HG03025 (cell line): ENCODE data around the gene NEK11.

Experiments used
- ATAC-seq: cut with Tn5 transposase; IDR thresholded peaks from one replicate; pipeline ENCODE4 v1.9.1; 2021; ENCODE audit warnings: mild to moderate bottlenecking, moderate library complexity; ENCODE audit not compliant: unreplicated experiment, low FRiP score

NEK11 gene

DNA sequence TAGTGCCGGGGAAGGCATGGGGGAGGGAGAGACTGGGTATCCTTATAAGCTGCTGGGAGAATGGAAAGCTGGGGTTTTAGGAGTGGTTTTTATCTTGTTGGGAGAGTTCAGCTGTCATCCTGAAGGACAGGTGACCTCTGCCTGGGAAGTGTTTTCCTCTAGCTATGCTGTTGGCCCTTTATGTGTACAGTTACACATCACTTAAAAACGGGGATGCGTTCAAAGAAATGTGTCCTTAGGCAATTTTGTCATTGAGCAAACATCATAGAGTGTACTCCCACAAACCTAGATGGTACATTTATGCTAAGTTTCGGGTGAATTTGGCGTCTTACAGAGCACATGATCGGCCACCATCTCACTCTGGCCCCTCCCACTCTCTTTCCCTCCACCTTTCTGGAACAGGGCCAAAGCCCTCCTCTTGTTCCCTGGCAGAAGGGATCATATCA, 190.6 kb downstream of the NEK11 start:
- no peak for ATAC-seq

DNA sequence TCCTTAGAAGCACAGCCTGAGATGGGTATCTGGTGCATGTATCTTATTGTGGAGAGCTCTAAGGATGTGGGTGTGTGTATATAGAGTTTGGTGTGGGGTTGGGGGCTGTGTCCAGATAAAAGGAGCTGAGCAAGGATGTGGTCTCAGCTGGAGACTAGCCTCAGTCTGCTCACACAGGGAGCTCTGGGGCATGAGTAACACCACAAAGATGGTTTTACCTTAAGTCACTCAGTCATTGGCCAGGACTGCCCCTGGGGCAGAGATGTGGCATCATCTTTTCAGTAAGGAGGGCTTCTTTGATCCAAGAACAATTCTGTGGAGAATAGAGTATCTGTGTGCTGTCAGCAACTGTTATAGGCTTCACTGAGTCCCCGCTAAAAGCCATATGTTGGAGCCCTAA, 191.5 kb downstream of the NEK11 start:
- no peak for ATAC-seq

DNA sequence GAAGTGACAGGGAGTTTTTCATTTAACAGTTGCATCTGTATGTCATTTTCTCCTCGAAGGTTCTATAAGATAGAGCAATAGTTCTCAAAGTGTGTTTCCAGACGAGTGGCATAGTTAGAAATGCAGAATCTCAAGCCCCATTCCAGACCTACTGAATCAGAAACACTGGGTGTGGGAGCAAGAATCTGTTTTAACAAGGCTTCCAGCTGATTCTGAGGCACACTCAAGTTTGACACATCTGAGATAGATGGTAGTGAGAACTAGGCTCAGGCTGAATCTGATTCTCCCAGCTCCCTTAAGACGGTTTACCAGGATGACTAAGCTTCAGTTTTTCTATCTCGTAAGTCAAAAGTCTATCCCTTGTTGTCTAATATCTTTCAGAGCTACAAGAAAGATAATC, 195.1 kb downstream of the NEK11 start:
- ATAC-seq = no peak

DNA sequence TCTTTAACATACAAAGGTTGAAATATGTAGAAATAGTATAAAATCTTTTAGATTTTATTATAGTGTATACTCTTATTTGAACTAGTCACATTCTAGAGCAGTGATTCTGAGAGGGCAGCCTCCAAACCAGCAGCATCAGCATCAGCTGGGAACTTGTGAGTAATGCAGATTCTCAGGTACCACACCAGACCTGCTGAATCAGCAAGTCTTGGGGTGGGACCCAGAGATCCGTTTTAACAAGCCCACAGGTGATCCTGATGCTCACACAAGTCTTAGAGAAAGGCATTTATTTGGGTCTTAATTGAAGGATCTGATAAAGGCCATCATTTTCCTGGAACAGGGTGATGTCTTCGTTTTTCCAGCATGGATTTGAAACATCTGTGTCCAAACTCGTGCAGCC, 195.9 kb downstream of the NEK11 start:
- ATAC-seq = no peak

DNA sequence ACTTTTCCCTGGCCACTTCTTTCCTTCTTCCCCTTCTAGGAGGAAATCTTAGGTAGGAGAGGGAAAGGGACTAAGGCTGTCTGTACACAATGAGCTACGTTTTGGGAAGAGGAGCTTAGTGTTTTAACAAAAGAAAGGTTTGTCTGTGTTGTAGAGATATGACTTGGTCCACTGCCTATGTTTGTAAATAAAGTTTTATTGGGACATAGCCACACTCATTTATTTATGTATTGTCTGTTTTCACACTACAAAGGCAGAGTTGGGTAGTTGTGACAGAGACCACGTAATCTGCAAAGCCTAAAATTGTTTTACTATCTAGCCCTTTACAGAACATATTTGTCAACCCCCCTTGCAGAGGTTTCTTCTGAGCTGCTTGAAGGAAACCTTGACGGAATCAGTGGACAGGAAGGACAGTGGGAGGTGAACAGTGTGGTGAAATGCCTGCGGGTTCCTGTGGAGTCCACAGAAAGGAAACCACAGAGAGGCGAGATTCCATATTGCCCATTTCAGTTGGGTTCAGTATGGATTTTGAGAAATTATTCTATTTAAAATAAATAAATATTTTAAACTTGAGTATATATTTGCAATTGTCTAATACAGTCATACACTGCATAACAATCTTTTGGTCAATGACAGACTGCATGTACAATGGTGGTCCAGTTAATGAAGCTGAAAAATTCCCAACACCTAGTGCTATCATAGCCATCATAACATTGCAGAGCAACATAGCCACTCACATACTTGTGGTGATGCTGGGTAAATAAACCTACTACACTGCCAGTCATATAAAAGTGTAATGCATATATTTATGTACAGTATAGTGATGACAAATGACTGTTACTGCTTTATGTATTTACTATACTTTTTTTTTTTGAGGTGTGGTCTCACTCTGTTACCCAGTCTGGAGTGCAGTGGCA, 197.0 kb downstream of the NEK11 start:
- ATAC-seq = no peak

DNA sequence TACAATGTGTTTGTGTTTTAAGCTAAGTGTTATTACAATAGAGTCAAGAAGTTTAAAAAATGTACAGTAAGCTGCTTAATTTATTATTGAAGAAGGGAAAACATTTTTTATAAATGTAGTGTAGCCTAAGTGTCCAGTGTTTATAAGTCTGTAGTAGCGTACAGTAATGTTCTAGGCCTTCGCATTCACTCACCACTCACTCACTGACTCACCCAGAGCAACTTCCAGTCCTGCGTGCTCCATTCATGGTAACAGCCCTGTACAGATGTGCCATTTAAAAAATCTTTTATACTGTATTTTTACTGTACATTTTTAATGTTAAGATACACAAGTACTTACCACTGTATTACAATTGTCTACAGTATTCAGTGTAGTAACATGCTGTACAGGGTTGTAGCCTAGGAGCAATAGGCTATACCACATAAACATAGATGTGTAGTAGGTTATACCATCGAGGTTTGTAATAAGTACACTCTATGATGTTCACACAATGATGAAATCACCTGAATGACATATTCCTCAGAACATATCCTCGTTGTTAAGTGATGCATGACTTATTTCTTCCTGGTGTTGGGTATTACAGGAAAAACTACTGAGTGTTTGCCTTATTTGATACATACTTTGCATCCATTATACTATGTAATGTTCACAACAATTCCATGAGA, 198.3 kb downstream of the NEK11 start:
- ATAC-seq = no peak

DNA sequence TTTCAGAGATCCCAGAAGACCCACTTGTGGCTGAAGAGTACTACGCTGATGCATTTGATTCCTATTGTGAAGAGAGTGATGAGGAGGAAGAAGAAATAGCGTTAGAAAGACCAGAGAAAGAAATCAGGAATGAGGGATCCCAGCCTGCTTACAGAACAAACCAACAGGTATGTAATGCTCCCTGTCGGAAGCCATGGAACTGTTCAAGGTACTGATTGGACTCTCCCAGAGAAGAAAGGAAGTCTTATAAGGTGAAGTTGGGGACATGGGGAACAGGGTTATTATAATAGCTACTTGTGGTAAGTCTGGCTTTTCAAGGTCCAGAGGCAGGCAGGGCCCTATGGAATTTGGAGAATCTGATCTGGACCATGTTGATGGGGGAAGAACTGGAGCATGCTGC, 201.8 kb downstream of the NEK11 start:
- no peak for ATAC-seq

DNA sequence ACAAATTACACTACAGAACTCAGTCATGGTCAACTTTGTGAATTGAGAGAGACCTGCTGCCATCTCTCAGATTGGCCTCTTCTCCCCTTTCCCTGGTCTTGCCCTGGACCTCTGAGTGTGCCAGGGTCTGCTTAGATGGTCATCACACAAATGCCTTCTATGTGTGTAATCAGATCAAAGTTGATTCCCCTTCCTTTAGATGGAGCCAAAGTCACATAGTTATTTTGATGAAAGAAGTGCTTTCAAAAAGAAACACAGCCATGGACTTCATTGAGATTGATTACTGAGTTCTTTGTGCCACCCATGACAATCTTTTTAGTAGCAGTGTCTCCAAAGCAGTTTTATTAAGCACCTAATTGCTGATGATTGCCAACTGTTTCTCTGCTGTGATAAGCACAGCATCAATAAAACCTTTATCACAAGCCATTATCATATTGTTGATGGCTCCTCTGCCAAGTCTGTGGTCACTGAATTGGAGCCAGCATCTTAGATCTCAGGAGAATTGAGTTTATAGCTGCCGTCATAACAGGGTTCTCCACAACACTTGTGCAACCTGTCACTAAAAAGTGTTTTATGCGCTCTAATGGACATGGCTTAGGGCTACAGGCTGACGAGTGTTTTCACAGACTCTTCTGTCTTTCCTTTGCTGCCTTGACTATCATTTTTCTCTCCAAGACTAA, 205.2 kb downstream of the NEK11 start:
- ATAC-seq = no peak

DNA sequence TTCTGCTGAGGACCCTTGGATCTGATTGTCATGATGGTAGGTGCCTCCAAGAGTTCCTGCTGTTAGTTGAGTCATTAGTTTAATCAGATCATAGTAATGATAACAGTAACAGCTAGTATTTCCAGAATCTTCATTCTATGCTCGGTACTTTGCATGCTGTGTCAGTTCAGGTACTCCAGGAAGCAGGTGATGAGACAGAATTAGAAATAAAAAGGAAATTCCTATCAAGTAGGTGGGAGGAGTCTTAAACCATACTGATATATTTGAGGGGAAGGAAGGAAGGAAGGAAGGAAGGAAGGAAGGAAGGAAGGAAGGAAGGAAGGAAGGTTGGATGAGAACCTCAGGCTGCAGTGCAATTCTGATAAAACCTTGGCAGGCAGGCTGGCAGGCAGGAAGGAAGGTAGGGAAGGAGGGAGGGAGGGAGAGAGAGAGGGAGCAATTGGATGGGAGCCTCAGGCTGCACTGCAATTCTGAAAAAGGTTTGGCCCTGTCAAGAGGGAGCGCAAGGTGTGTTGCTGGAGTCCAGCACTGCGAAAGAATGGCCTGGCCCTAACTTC, 206.1 kb downstream of the NEK11 start:
- ATAC-seq = no peak

DNA sequence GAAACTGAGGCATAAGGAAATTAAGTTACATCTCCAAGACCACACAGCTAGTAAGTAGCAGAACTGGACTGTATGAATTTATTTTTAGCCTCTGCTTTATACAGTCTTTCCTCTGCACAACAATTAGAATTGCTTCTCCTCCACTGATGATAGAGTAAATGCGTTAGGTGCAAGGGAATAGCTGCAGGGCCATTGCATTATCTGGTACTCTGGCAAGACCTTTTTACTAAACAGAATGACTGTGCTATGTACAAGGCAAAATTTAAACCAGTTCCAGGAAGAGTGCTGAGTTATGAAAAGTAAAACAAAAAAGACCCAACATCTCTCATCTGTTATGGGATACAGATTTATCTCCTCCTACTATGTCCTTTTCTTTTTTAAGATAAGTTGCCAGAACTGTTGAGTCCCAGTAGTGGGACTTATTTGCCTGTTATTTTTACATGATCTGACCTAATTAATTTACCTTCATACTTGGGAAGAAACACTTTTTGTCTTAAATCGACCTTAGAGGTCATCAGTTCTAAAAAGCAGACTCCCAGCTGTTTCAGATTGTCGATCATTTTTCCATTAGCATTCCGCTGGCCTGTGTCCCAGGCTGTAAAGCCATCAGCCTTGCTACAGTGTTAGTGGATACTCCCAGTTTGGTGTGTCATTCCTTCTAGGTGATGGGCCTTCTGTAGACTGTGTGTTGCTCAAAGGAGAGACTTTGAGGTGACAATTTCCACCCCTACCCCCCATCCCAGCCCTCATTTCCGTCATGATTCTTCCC, 207.4 kb downstream of the NEK11 start:
- ATAC-seq = no peak

DNA sequence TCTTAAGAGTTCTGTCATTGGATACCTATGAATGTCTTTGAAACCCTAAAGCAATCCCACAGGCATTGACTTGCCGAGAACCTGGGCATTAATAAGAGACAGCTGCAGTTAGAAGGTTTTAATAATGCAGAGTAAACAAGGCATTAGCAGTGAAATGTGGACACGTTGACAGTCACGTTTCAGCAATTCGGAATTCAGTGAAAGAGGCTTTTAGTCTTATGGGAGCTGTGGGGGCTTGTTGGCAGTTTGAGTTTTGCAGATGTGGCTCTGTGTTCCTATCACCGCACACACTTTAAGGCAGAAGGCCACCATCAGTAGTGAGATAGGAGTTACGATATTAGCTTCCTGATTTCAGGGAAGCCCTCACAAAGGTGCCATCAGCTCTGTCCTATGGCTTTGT, 209.7 kb downstream of the NEK11 start:
- ATAC-seq = no peak

DNA sequence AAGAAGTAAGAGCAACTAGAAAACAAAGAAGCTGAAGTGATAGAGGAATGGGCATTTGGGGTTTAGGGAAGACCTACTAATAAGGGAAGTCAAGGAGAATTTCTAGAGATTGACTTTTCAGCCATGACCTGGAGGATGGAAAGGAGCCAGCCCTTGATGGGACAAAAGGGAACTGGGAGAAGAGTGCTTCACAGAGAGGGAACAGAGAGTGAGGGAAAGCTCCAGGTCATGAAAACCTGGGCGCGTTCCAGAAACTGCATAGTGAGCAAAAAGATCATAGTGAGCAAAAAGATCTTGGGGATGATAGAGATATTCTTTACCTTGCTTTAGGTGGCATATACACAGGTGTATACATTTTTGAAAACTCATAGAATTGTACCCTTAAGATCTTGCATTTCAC, 211.8 kb downstream of the NEK11 start:
- no peak for ATAC-seq

DNA sequence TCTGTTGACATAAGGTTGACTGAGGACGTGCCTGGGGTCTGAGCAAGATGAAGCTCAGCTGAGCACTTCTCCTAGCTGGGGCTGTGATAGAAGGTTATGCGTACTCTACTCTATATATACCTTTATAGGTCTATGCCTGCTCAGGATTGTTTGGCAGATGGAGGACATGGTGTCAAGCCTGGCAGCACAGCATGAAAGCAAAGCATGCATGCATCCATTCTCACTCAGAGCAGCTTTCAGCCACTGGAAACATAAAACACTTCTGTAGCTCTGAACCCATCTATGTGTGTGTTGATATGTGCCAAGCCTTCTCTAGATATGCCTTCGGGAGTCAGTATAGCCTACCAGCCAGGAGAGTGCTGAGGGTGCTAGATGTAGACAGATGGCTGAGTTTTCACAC, 212.6 kb downstream of the NEK11 start:
- no peak for ATAC-seq

DNA sequence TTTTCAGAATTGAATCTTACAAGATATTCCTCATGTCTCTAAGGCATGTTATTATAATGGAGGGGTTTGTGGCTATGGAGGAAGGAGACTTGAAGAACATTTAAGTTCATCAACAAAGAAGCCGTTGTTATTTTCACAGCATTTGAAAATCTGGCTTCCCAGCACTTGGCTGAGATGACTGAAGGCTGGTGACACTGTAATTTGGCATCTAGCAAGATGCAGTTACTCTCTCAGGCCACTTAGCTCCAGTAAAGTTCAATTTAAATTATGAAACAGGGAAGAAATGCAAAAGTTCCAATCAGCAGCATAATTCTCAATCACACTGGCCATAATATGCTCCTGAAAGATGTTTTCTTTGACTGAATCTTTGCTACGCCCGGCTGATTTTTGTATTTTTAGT, 215.5 kb downstream of the NEK11 start:
- ATAC-seq = no peak

DNA sequence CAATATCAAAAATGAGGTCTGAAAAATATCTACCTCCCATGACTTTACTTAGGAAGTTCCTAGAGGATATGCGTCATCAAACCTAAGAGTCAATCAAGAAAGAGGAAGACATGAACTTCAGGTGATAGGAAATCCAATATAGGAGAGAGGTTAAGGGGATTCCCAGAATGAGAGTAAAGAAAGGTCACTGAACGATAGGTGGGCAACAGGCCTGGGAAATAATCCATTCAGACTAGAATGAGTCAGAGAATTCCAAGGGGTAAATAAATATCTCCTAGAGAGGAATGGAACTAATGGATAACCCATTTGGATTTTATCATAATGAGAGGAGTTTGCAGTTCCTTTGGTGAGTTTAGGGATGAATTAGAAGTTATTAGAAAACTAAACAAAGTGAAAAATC, 223.8 kb downstream of the NEK11 start:
- ATAC-seq = no peak

DNA sequence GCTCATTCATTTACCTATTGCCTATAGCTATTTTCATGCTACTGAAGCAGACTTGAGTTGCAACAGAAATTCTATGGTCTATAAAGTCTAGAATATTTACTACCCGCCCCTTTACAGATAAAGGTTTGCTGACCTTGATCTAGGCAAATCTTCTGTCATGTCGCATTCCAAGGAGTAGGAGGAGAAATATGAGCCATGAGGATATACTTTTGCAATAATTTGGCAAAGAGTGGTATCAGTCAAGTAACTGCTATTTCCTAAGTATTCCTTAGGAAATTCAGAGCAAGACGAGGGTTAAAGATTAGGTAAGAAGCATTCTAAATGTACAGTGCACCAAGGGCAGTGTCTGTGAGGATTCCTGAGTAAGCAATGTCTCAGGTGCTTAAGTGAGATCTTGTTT, 233.8 kb downstream of the NEK11 start:
- no peak for ATAC-seq

DNA sequence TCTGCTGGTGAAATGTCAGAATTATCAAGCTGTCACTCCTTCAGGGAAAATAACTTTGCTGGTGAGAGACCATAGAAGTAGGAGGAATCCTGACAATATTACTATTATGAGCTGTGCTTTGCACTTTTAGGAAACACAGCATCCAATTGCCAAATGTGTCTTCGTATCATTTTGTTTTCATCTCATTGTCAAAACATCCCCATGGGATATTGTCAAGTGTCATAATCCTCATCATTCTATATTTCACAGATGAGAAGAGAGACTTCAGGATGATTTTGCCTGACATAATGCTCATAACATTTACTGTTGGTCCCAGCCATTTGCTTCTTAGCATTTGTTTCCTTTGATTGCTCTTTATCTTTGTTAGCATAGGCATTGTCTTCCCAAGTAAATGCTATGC, 234.4 kb downstream of the NEK11 start:
- ATAC-seq = no peak

DNA sequence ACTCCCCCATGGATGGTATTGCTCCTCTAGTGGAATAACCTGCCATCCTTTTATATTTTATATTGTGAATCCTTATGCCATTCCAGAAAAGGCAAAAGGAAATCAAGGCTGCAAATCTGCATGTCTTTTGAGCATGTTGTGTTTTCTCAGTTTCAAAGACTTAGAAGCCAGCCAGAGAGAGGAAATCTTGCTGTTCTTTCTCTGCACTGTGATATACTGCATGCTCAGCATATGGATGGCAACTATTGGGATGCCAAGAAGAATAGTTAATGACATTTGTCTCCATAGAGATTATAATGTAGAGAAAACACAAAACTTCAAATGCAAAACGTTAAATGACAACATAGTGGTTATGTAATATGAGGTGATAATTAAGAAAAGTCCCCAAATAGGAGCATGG, 248.9 kb downstream of the NEK11 start:
- no peak for ATAC-seq

DNA sequence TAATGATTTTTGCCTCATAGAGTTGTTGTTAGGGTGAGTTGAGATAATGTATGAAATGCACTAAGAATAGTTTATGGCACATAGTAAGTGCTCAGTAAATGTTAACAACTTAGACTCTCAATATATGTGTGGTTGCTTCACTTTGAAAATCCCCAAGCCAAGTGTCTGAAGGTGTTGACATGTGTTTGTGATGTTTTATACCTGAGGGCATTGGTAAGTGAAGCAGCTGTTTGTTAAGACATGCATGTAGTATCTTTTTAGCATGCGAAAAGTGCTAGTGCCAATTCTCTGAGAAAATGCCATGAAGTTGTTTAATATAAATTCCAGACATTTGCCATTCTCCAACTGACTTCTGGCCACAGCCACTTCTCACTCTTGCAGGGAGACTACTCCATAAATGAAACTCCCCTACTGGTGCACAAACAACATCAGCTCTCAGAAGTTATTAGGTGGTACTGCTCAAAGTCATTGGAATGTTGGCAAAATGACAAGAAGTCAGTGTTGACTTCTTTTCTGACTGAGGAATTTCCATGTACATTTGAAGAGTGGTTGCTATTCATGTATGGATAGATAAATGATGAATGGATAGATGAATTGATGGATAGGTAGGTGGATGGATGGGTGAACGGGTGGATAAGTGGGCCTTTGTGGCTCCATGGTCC, 251.3 kb downstream of the NEK11 start:
- no peak for ATAC-seq

DNA sequence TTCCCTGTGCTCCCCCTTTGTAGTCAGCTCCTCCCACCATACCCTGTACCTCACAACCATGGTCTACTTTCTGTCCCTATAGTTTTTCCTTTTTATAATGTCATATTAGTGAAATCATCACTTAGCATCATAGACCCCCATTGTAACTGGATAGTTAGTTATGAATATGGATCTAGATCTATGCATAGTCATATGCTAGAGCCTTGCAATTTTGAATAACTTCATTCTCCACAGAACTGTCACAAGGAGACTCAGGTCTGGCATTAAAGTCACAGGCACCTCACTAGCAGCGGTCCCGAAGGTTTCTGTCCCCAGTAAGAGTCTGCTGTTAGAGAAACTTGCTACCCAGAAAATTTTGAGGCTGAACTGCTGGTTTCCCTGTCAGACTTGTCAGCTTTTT, 252.9 kb downstream of the NEK11 start:
- no peak for ATAC-seq
